HG02938 (cell line): ENCODE data around the gene MYORG.

Experiments used
- ATAC-seq: cut with Tn5 transposase; IDR thresholded peaks from one replicate; pipeline ENCODE4 v1.9.1; 2021; ENCODE audit warnings: mild to moderate bottlenecking, moderate library complexity; ENCODE audit not compliant: unreplicated experiment

Gene MYORG

GRCh38 chr9:34335376-34335775 is 41.3 kb downstream of the MYORG start:
- ATAC-seq: no peak

- ATAC-seq: no peak
These were observed 41.8 kb downstream of the MYORG start for GRCh38 chr9:34334916-34335315.

GRCh38 chr9:34334337-34334824 is 42.3 kb downstream of the MYORG start:
- ATAC-seq: no peak

GRCh38 chr9:34333836-34334235 is 42.9 kb downstream of the MYORG start:
- no peak for ATAC-seq

GRCh38 chr9:34332076-34332964 is 44.4 kb downstream of the MYORG start:
- ATAC-seq: no peak

- ATAC-seq: no peak
These were observed 45.5 kb downstream of the MYORG start for GRCh38 chr9:34331196-34331595.

GRCh38 chr9:34328987-34329832 is 47.5 kb downstream of the MYORG start, which contains the start of the genes KIF24 and NUDT2:
Gene KIF24, minus strand, starts transcription at chr9:34329268. Its CDS starts 17,922 bp downstream, at chr9:34311346.
Gene NUDT2, plus strand, starts transcription at chr9:34329569. Its CDS starts 9,471 bp downstream, at chr9:34339040.
- peak; percentile 93 for ATAC-seq

- no peak for ATAC-seq
These were observed 48.2 kb downstream of the MYORG start for GRCh38 chr9:34328500-34328986.

GRCh38 chr9:34326690-34327089 is 50.0 kb downstream of the MYORG start:
- no peak for ATAC-seq

GRCh38 chr9:34322899-34323591 is 53.7 kb downstream of the MYORG start:
- ATAC-seq: no peak

- no peak for ATAC-seq
These were observed 55.2 kb downstream of the MYORG start for GRCh38 chr9:34321451-34321850.

GRCh38 chr9:34318163-34318790 is 58.4 kb downstream of the MYORG start:
- no peak for ATAC-seq

GRCh38 chr9:34317436-34317835 is 59.3 kb downstream of the MYORG start:
- no peak for ATAC-seq
